ENCODE results near the gene ARL14EPL. TPM values are rescaled to one million over a fixed set of nuclear protein-coding genes. Genes with fewer than 3 reads are reported as not detected.
"Not testable (repeated sequence)": the region's sequence is repeated elsewhere in the genome, so short reads cannot be mapped to it uniquely, and the experiment has no call there.

ARL14EPL gene
- total RNA-seq, 2 donors from 2014 or later: not detected

DNA sequence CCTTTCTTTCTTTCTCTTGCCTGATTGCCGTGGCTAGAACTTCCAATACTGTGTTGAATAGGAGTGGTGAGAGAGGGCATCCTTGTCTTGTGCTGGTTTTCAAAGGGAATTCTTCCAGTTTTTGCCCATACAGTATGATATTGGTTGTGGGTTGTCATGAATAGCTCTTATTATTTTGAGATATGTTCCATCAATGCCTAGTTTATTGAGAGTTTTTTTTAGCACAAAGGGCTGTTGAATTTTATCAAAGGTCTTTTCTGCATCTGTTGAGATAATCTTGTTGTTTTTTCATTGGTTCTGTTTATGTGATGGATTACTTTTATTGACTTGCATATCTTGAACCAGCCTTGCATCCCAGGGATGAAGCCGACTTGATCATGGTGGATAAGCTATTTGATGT is 72.7 kb downstream of the ARL14EPL start:
- Mint-ChIP-seq H3K4me1 (ENCODE audit: low read depth) (peaks cover 13% of the 10 kb centered on the region), H3K36me3 (ENCODE audit: insufficient read depth in 2 of 2) (peaks cover 19 to 54% of the 10 kb centered on the region in 2 donors)
- H3K4me3 Mint-ChIP-seq; H3K27me3 Mint-ChIP-seq (ENCODE audit: low read depth); DNase-seq; H3K27ac Mint-ChIP-seq; ATAC-seq (replicated peaks in 1 of 2); H3K9me3 Mint-ChIP-seq: not testable (repeated sequence)

Other genes with a start within 250 kb of the ARL14EPL start
- under 1 TPM; 0.42 to 0.50 TPM for gene CDO1, start 215.8 kb upstream of the ARL14EPL start, total RNA-seq
- gene ATG12, start 190.9 kb upstream of the ARL14EPL start, total RNA-seq: 10 to 100 TPM; 43.0 to 50.0 TPM
- 10 to 100 TPM; 58.7 to 63.4 TPM for gene AP3S1, start 190.5 kb upstream of the ARL14EPL start, total RNA-seq
- gene LVRN, start 70.0 kb upstream of the ARL14EPL start, total RNA-seq: under 1 TPM in 1 of 2 donors, not detected in 1; 0.07 TPM
- 10 to 100 TPM; 21.9 to 22.9 TPM for gene COMMD10, start 52.6 kb downstream of the ARL14EPL start, total RNA-seq